Measurements from ENCODE around the gene SNX13.
"Not testable (repeated sequence)": the region's sequence is repeated elsewhere in the genome, so short reads cannot be mapped to it uniquely, and the experiment has no call there.

SNX13 gene

DNA sequence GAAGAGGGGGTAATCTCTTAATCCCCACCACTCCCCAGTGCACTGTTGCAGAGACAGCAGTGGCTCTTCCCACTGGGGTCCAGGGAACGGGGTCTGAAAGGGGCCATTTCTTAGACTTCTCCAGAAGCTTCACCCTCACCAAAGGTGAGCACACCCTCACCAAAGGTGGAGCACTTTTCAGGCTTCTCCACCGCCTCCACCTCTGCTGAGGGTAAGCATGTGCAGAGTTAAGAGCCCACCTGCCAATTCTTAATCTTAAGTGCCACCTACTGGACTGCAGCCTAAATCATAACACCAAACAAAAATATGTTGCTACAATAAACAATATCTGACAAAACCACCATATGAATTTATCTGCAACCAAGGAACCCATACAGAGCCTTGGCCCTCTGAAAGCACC lies 27.0 kb downstream of the SNX13 start:
- DNase-seq (ENCODE audit: low read depth) = no peak

- no peak for DNase-seq (ENCODE audit: low read depth)
Observed at GRCh38 chr7:17912536-17913235, 27.6 kb downstream of the SNX13 start.

- no peak for DNase-seq (ENCODE audit: low read depth)
Observed at GRCh38 chr7:17912050-17912449, 28.2 kb downstream of the SNX13 start.

DNA sequence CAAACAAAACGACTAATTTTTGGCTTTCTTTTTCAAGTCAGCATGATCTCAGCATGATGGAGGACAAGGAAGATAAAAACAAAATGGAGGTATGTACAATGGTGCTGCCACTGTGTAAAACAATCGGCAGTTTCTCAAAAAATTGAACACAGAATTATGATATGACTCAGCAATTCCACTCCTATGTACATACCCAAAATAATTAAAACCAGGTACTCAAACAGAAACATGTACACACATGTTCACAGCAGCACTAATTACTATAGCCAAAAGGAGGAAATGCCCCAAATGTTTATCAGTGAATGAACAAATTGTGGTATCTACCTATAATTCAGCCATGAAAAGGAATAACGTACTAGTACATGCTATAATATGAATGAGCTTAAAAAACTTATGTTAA lies 29.9 kb downstream of the SNX13 start:
- DNase-seq (ENCODE audit: low read depth) = no peak

DNA sequence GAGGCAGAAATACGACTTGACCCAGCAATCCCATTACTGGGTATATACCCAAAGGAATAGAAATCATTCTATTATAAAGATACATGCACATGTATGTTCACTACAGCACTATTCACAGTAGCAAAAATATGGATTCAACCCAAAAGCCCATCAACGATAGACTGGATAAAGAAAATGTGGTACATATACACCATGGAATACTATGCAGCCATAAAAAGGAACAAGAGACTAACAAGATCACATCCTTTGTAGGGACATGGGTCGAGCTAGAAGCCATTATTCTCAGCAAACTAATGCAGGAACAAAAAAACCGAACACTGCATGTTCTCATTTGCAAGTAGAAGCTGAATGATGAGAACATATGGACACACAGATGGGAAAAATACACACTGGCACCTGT lies 31.0 kb downstream of the SNX13 start:
- DNase-seq (ENCODE audit: low read depth) = not testable (repeated sequence)

DNA sequence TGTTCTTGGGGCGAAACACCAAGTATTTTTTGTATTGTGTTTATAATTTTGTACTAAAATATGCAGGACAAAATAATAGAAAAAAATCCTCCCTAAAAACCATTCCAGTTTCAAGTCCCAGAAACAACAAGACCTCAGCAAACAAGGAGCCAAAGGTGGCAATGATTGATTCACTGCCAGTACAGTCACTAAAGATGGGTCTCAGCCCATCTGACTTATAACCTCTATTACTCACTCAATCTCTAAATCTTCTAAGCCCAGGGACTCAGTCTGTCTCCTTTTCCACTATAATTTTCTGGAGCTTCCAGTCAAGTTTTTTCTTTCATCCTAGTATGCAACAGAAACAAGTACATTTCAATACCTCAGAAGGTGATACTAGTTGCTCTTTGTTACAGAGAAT lies 33.3 kb downstream of the SNX13 start:
- DNase-seq (ENCODE audit: low read depth) = no peak

GRCh38 chr7:17903337-17903736 lies 37.0 kb downstream of the SNX13 start:
- no peak for DNase-seq (ENCODE audit: low read depth)

DNA sequence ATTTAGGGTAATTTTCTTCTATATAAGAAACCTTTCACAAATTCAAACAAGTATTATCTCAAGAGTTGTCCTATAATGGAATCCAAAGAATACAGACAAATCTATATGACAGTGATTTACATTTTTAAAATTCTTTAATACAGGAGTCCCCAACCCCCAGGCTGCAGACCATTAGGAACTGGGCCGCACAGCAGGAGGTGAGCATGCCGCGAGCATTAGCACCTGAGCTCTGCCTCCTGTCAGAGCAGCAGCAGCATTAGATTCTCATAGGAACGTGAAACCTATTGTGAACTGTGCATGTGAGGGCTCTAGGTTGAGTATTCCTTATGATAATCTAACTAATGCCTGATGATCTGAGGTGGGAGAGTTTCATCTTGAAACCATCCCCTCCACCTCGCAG lies 37.7 kb downstream of the SNX13 start:
- DNase-seq (ENCODE audit: low read depth) = no peak

- no peak for DNase-seq (ENCODE audit: low read depth)
Observed at GRCh38 chr7:17900464-17900863, 39.8 kb downstream of the SNX13 start.

DNA sequence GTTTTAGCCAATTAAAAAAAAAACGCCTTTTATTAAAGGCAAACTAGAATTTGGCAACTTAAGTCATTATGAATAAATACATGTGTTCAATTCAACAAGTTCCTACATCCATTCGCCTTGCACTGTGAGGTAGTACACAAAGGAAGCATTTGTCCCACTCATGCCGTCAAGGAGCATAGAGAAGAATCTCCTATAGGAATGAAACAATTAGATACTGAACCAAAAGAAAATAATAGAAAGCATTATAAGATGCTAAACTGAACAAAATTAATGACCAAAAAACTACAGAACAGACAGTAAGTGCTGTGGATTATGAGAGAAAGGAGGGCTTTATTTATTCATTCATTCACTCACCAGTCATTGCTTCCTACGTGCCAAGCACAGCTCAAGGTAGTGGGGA lies 42.2 kb downstream of the SNX13 start:
- DNase-seq (ENCODE audit: low read depth) = no peak

- DNase-seq (ENCODE audit: low read depth) = no peak
Observed at GRCh38 chr7:17887286-17887685, 53.0 kb downstream of the SNX13 start.

DNA sequence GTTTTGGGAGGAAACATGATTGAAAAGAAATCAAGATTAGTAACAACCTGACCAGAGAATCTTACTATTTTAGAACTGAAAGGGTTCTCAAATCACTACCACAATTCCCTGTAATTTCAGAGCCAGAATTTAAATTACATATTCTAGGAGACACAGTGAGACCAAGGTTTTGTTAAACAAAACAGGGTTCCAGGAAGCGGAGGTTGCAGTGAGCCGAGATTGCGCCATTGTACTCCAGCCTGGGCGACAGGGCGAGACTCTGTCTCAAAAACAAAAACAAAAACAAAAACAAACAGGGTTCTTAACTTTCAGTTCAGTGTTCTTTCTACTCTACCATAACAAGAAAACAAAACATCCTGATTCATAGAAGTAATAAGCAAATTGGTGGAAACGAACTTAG lies 57.6 kb downstream of the SNX13 start:
- DNase-seq (ENCODE audit: low read depth) = no peak

GRCh38 chr7:17879075-17879661 lies 61.1 kb downstream of the SNX13 start:
- no peak for DNase-seq (ENCODE audit: low read depth)

GRCh38 chr7:17878627-17879026 lies 61.7 kb downstream of the SNX13 start:
- no peak for DNase-seq (ENCODE audit: low read depth)

GRCh38 chr7:17871815-17872533 lies 68.3 kb downstream of the SNX13 start:
- DNase-seq (ENCODE audit: low read depth) = no peak

DNA sequence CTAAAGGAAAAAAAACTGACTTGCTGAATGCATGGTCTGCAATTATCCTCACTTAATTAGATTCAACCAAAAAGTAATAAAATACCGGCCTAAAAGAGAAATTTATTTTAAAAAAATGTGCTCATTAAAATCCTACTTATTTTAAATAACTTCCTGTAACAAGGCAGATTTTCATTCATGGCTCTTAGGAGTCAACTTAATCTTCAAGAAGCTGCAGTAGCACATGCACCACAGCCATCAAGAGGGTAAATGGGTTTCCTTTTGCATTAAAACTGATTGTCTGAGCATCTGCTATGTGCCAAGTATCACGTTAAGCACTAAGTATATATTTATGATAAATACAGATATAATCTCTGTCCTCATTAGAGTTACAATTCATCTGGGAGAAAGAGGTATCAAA lies 69.9 kb downstream of the SNX13 start:
- DNase-seq (ENCODE audit: low read depth) = no peak

GRCh38 chr7:17863809-17864143 lies 76.5 kb downstream of the SNX13 start:
- DNase-seq (ENCODE audit: low read depth) = no peak

DNA sequence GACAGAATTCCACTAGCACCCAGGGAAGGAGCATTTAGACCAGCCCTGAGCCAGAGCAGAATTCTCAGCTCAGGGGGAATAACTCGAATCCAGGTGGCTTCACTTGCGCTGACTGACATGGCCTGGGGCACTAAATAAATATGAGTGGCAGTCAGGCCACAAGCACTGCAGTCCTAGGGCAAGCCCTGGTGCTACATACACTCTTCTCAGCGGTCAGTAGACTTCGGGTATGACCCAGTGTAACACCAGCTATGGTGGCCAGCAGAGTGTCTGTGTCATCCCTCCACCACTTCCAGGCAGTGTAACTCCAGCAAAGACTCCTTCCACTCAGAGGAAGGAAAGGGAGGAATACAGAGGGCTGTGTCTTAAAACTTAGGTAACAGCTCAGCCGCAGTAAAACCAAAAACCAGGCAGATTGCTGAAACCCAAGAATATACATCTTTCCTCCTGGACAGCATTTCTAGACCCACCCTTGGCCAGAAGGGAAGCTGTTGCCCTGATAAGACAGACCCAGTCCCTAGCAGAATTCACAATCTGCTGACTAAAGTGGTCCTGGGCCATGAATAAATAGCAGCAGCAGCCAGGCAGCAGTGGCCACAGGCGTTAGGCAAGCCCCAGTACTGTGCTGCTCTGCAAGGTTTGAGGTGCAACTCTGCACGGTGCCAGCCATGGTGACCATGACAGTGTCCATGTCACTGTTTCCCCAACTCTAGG lies 77.0 kb downstream of the SNX13 start:
- DNase-seq (ENCODE audit: low read depth) = no peak

GRCh38 chr7:17856251-17856650 lies 84.0 kb downstream of the SNX13 start:
- DNase-seq (ENCODE audit: low read depth) = no peak

DNA sequence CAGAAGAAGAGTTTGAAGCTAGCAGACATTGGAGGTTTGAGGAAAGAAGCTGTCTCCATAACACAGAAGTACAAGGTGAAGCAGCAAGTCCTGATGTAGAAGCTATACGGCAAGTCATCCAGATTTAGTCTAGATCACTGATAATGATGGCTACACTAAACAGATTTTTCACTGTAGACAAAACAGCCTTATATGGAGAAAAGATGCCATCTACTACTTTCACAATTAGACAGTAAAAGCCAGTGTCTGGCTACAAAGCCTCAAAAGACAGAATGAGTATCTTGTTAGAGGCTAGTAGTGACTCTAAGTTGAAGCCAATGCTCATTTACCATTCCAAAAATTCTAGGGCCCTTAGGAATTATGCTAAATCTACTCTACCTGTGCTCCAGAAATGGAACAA lies 85.1 kb downstream of the SNX13 start:
- DNase-seq (ENCODE audit: low read depth) = no peak

DNA sequence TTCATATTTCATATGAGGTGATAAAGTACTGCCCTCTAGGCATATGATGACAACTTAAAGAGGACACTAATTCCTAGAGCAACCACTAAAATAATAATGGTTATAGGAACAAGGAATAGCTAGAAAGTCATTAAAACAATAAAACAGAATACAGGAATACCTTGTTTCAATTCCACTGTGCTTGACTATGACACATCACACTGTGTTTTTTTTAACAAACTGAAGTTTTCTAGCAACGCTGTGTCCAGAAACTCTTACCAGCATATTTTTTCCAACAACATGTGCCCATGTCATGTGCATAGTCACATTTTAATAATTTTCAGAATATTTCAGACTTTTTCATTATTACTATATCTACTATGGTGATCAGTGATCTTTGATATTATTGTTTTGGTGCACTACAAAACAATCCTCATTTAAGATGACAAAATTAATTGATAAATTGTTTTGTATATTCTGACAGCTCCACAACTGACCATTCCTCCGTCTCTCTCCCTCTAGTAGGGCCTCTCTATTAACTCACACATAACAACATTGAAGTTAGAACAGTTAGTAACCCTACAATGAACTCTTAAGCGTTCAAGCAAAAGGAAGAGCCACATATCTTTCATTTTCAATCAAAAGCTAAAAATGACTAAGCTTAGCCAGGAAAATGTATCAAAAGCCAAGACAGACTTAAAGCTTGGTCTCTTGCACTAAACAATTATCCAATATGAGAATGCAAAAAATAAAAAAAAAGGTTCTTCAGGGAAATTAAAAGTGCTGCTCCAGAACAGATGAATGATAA lies 85.8 kb downstream of the SNX13 start:
- DNase-seq (ENCODE audit: low read depth) = no peak

- DNase-seq (ENCODE audit: low read depth) = no peak
Observed at GRCh38 chr7:17852361-17852760, 87.9 kb downstream of the SNX13 start.
